22Rv1 (cell line): Measurements from ENCODE around the gene ZFP90.
A peak's percentile ranks its signal among the peaks of the same experiment; 100 is the strongest.

Experiments
- ZFX ChIP-seq: fragments of 450-650 bp; IDR thresholded peaks from 2 replicates; pipeline ENCODE4 v1.6.1; 2017; ENCODE audit warnings: antibody characterized with exemption, borderline replicate concordance
- TF ChIP-seq, protein P1 (sequence below): fragments of 450-650 bp; IDR thresholded peaks from 2 replicates; pipeline ENCODE4 v1.5.1; 2017; ENCODE audit warnings: mild to moderate bottlenecking

DNA sequence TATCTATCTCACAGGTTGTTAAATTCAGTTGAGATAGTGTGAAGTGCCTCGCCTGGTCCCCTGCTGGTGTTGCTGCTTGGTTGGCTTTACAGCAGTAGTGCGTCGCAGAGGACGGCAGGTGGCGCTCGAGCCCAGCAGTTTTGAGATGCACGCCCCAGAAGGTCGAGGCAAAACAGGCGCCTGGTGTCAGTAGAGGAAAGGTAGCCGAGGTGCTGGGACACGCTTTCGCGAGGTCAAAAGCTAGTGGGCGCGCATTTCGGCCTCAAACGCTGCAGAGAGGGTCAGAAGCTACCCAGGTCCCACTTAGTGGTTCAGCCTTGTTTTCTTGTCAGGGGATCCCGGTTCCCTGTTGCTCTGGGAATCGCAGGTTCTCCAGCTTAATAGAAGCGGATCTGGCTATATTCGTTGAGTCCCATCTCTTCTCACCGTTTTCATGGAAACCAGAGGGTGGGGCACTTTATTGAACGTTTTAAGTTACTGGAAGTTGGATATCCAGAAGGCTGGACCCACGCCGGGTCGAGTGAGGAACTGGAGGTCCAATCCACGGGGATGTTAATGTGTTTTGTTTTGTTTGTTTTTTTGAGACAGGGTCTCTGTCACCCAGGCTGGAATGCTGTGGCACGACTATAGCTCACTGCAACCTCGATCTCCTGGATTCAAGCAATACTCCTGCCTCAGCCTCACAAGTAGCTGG, 10.3 kb upstream of the ZFP90 start:
- TF ChIP-seq, protein P1, sequence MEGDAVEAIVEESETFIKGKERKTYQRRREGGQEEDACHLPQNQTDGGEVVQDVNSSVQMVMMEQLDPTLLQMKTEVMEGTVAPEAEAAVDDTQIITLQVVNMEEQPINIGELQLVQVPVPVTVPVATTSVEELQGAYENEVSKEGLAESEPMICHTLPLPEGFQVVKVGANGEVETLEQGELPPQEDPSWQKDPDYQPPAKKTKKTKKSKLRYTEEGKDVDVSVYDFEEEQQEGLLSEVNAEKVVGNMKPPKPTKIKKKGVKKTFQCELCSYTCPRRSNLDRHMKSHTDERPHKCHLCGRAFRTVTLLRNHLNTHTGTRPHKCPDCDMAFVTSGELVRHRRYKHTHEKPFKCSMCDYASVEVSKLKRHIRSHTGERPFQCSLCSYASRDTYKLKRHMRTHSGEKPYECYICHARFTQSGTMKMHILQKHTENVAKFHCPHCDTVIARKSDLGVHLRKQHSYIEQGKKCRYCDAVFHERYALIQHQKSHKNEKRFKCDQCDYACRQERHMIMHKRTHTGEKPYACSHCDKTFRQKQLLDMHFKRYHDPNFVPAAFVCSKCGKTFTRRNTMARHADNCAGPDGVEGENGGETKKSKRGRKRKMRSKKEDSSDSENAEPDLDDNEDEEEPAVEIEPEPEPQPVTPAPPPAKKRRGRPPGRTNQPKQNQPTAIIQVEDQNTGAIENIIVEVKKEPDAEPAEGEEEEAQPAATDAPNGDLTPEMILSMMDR: peak; percentile 94
- TF ChIP-seq ZFX: no peak
